Stimulated activated CD8-positive, alpha-beta memory T cell treated with anti-CD3 and anti-CD28 coated beads, Interleukin-7, amount 100 ng/mL, for 48 hours (primary cell): ENCODE measurements around the gene HIKESHI.

Experiments
- DNase-seq, 2 donors: peaks; one replicate each; pipeline ENCODE4 v3.0.0-alpha.2; 2020; ENCODE audit warnings: low read depth in 1 of 2; ENCODE audit errors: extremely low read depth in 1 of 2

Gene HIKESHI

DNA sequence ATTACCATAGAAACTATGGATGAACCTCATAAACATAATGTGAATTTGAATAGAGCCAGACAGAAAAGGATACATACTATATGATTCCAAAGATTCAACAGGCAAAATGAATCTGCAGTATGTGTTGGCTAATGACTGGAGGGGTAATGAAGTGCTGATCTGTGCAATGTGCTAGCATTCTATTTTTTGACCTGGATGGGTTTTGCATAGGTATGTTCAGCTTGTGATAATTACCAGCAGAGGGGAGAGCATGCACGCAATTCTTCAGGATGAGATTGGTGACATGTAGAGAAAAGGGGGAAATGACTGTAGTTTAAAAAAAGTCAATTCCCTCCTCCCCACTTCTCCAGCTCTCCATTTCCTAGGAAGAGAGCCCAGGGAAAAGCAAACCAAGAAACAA is 72.0 kb downstream of the HIKESHI start:
- DNase-seq = no peak

DNA sequence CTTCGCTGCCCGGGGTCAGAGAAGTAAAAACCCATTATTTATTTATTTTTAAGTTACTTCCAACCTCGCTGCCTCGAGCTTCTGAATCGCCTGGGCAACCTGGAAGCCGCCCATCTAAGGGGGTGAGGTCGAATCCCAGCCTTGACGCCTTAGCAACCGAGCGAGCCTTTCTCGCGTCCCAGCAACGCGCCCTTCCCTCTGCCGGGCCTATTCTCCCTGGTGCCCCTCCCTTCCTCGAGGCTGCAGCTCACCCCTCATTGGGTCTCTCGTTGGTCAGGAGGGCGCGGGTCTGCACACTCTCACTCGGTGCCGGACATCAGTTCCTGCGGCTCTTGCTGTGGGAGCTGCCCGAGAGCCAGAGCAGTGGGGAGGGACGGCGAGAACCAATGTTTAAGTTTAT is 72.5 kb downstream of the HIKESHI start, which contains the start of gene CCDC81:
TSS of gene CCDC81 (plus strand) at position 302 of the 400 bp plus-strand sequence. CDS start 277 bp downstream, outside the sequence.
- DNase-seq = no peak

DNA sequence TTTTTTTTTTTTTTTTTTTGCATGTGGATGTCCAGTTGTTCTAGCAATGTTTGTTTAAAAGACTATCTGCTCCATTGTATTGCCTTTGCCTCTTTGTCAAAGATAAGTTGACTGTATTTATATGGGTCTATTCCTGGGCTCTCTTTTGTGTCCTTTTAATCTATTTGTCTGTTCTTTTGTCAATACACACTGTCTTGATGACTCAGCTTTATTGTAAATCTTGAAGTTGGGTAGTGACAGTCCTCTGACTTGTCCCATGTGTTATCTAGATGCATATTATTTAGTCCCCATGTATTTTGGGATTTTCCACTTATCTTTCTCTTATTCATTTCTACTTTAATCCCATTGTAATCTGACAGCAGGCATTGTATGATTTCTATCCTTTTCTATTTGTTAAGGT is 75.9 kb downstream of the HIKESHI start:
- no peak for DNase-seq

DNA sequence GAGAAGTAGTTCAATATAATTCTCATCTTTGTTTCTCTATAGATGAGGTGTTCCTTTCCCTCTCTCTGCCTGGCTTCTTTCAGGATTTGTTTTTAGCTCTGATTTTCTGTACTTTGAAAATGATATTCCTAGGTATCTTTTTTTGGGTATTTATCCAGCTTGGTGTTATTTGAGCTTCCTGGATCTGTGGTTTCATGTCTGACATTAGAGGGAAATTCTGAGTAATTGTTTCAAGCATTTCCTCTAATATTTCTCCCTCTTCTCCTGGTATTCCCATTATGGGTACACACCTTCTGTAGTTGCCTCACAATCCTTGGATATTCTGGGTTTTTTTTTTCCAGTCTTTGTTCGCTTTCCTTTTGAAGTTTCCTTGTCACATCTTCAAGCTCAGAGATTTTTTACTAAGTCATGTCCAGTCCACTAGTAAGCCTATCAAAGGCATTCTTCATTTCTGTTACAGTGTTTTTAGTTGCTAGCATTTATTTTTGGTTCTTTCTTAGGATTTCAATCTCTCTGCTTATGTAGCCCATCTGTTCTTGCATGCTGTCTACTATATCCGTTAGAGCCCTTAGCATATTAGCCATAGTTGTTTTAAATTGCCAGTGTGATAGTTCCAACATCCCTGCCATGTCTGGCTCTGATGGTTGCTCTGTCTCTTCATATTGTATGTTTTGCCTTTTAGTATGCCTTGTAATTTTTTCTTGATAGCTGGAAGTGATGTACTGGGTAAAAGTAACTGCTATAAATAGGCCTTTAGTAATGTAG is 78.4 kb downstream of the HIKESHI start:
- DNase-seq = no peak

DNA sequence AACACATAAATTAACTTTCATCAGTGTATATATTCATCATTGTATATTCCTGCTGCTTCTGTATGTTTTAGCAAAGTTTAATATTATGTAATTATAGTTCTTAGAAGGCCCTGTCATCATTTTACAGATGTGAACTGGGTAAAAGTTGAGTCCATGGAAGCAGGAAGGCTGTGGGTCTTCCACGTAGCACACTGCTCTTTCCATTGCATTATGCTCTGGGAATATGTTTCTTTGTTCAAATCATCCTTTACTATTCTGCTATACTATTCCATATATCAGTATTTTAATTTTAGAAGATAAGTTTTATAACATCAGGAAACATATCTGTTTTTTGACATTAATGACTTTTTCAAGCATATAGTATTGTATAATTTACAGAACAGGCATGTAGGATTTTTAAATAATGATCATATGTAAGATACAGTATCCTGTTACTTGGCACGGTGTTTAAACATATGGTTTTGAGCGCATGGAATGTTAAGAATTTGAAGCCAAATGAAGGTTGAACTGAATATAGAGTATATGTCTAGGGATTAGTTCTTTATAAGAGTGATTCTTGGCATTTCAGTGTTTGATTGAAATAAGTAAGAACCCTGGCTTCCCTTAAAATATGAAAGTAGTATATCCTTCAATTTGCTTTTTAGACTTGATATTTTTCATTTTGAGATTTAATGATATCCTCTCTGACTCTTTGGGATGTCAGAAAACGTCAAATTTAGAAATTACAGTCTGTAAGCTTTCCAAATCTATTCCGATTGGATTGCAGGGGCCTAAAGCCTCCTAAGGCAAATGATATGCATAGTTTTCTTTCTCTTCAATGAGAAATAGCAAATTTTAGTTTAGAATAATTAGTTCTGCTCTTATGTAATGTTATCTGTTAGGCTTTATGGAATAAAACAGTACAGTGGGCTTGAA is 81.3 kb downstream of the HIKESHI start:
- no peak for DNase-seq

DNA sequence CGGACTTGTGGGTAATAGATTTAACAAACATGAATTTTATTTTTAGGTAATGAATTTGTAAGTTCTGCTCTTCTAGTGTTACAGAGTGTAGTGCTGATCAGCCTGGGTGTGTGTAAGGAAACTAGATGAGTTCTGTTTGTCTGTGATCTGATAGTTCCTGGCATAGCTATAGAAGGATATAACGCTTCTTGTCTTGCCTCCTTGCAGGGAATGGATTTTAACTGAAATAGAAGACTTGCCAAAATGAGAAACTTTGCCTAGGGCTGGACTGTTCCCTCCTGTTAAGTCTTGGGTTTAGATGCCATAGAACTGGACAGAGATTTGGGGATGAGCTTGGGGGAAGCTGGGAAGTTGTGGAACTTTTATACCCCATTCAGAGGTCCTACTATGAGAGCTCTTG is 84.2 kb downstream of the HIKESHI start:
- DNase-seq = no peak

DNA sequence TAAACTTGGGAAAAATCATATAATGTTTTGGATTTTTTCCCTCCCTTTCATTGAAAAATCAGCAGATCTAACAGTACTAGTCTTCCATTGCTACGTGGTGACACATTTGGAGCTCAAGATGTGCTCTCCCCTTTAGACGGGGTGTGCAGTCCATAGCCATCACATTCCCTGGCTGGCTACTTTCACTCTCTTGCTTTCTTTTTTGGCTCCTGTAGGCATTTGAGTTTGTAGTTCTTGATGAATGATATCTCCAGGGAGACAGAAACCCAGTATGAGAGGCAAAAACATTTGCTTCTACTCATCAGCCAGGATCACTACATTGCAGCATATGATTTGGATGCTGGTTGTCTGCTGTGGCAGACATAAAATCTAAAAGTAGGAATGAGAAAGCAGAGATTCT is 84.7 kb downstream of the HIKESHI start:
- DNase-seq = no peak

DNA sequence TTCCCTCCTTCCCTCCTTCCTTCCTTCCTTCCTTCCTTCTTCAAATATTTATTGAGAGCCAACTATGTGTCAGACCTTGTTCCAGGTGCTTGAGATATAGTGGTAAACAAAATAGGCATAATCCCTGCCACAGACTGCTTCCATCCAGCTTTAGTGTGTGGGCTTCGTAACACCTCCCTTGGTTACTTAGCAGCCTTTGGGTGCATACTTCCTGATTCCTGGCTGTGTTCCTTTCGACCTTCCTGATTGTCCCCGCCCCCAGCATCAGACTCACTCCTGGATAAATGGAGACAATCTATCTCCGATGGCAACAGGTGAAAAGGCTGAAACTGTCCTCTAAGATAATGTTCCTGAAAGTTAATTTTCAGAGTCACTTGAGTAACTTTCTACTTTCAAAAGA is 86.2 kb downstream of the HIKESHI start:
- DNase-seq = no peak

DNA sequence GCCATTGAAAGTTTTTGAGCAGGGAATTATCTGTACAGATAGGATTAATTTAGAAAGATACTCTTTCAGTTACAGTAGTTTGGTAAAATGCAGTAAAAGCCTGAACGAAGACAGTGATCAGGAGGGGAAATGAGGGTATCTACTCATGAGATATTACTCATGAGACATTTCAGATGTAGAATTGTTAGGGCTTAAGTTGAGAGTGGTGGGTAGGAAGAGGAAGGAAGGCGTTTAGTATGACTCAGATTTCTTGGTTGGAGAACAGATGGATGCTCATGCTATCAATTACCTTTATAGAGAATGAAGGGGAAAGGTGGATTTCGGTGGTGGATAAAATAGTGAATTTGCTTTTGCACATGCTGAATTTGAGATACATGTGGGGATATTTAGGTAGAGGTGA is 88.4 kb downstream of the HIKESHI start:
- no peak for DNase-seq

DNA sequence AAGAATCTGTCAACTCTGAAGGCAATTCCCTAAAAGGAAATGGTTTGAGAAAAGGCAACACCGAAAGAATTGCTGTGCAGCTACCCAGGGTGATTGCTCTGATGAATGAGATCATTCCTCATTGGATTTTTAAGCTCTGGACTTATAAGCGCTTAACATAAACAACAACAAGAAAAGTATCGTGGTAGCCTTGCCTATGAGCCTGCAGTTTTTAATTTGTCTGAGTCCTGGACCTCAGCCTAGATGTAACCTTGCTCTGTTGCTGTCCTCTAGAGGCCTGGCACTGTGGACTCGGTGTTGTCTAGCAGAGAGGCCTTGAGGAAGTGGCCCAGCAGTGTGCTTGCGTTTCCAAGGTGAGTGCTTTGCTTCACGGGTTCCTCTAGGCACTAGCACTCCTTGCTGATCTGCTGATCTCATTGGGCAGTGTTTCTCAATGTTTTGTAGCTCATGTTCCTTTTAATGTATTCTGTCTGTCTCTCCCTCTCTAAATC is 93.1 kb downstream of the HIKESHI start:
- DNase-seq = no peak
